ENCODE results near the gene GSG1L.
"Not testable (repeated sequence)": the region's sequence is repeated elsewhere in the genome, so short reads cannot be mapped to it uniquely, and the experiment has no call there.

The GSG1L gene

DNA sequence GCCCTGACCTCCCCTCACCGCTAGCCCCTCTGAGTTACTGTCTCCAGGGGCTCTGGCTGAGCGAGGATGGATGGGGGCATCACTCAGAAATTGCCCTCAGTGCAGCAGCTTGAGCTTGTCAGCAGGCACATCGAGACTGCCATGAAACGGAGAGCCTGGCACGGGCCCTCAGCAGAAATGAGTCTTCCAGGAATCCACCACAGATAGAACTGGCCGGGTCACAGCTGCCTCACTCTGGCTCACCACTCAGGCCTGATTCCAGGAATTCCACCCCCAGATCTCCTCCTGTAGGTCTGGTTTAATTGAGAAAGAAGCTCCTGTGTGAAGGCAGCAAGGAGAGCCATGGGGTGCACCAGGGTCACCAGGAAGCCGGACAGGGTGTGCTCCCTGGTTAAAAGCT, 85.5 kb downstream of the GSG1L start:
- DNase-seq = no peak

DNA sequence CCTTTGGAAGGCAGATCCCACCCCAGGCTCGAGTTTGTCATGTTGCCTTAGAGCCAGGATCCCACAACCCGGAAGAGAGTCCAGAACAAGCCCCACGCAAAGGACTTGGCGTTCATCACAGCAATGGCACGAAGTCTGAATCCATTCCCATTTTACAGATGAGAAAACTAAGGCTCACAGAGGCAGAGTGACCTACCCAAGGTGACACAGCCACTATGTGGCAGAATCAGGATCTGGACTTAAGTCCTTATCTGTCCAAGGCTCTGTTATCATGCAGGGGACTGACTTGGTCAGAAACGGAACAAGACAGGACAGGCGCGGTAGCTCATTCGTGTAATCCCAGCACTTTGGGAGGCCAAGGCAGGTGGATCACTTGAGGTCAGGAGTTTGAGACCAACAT, 86.5 kb downstream of the GSG1L start:
- DNase-seq = no peak

DNA sequence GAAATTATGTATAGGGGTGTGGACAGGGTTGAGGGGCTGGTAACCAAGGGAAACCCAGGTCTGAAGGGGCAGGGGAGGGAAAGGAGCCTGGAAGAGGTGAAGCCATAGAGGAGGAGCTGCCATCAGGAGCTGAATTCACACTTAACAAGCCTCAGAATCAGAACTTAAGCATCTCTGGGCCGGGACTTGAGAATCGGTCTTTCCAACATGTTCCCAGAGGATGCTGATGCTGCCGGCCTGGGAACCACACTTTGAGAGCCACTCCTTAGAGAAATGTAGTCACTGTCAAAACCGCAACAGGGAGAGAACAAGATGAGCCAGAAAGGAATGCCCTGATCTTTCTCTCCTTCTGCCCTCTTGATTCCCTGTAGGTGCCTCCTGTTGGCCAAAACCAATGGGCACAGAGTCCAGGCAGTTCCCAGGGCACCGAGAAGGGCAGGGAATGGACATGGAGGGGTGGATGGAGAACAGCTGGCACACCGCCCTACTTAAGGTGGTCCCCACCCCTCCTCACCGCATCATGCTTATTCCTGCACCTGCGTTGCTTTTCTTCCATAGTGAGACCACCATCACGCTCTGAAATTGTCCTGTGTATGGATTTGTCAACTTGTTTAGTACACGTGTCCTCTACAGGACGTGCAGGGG, 88.5 kb downstream of the GSG1L start:
- no peak for DNase-seq

DNA sequence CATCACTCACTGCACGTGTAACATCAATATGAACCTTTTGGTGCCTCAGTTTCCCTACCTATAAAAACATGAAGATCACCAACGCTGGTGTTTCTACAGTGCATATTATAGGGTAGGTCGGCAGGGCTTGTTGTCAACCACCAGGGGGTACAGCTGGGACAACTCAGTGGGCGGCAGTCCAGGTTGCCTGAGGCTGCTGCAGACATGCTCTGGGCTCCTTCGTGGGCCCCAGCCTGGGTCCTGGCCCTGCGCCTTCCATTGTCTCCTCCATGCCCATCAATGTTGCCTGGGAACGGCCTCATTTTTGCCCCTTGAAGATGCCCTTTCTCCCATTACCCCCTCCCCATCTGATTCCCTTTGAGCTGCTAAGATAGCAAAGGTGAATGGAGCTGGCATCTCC, 89.8 kb downstream of the GSG1L start:
- no peak for DNase-seq

DNA sequence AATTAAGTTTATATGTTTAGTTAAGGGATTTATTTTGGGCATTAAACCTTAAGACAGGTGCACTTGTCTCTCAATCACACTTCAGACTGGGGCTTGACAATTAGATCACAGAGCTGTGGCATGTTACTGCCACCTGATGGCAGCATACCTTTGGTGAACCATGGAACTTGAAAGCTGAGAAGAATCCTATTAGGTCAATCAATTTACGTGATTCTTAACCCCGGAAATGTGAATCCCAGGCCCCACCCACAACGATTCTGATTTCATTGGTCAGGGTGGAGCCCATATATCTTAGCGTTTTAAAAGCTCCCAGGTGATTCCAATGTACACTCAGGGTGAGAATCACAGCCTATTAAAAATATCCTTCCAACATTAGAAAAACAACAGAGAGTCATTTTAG, 91.0 kb downstream of the GSG1L start:
- peak; percentile 22 to 58 for DNase-seq

DNA sequence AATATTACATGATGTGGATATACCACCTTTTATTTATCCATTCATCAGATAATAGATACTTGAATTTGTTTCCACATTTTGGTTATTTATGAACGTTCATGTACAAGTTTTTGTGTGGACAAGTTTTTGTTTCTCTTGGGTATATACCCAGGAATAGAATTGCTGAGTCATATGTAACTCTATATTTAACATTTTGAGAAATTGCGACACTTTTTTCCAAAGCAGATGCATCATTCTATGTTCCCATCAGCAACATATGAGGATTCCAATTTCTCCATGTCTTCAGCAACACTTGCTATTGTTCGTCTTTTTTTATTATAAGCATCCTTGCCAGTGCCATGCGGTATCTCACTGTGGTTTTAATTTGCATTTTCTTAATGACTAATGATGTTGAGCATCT, 93.9 kb downstream of the GSG1L start:
- DNase-seq = no peak

DNA sequence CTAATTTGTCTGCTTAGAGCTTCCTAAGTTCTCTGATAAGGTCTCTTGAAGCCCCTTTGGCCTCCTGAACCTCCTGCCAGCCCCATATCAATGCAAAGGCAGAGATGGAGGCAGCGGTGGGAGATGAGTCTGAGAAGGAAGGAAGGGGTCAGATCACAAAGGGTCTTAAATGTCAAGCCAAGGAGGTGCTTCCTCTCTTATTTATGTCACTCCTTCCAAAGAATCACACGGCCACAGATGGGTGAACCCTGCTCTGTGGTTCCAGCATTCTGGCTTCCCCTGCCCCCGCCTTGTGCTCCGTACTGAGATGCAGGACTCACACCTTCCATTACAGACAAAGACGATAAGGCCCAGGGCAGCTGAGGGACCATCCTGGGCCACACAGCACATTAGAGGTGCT, 96.3 kb downstream of the GSG1L start:
- DNase-seq = no peak

DNA sequence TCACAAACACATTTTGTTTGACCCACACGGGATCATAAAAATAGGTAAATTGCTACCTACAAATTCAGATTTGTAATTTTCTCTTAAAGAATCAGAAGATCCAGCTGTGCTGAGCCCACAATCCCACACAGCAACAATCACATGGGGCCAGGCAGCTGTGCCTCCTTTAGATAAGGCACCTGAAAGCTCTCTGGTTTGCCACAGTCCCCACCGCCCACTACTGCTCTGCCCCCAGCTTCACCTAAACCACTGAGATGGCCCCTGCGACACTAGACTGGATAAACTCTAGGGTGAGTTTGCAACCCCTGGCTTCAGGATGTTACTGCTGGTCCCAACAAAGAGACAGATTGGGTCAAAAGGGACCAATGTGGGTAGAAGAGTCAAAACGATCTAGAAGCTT, 96.8 kb downstream of the GSG1L start:
- no peak for DNase-seq

DNA sequence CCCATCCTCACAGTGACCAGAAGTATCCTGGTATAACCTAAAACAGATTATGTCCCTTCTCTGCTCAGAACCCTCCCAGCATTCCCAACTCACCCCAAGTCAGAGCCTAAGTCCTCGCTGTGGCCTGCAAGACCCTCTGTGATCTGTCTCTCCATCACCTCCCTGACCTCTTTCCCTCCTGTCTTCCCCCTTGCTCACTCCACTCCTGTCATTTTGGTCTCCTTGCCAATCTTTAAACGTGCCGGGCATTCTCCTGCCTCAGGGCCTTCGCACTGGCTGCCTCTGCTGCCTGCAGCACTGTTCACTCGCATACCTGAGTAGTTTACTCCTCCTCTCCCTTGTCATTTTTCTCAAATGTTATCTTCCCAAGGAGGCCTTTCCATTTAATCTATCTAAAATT, 97.7 kb downstream of the GSG1L start:
- DNase-seq = no peak

DNA sequence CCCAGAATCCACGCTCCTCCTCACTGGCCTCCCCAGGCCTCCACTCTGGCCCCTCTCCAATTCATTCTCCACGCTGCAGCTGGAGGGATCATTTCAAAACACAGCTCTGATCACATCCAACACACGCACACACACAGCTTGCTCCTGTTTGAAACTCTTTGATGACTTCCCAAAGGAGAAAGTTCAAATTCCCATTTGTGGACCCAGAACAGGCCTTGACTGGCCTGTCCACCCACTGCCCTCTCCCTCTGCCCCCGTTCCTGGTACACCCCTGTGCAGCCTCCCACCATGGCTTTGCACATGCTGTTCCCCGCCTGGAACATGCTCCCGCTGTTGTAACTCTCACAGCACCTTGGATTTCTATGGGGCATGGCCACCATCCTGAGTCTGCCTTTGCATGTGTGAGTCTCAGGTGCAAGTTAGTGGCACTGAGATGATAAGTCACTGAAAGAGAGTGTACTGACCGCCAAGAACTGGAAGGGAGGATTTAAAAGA, 100.0 kb downstream of the GSG1L start:
- no peak for DNase-seq

DNA sequence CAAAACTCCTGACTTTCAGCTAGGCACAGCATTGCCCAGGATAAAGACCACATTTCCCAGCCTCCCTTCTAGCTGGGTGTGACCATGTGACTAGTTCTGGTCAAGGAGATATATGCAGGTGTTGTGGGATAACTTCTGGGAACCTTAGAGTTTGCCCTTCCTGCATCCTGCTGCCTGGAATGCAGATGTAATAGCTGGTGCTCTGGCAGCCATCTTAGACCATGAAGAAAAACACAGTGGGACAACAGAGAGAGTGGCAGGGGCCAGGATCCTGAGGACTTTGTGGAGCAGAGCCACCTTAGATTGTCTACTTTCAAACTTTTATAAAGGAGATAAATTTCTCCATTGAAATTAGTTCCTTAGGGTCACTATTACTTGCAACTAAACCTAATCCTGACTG, 101.3 kb downstream of the GSG1L start:
- DNase-seq = no peak

DNA sequence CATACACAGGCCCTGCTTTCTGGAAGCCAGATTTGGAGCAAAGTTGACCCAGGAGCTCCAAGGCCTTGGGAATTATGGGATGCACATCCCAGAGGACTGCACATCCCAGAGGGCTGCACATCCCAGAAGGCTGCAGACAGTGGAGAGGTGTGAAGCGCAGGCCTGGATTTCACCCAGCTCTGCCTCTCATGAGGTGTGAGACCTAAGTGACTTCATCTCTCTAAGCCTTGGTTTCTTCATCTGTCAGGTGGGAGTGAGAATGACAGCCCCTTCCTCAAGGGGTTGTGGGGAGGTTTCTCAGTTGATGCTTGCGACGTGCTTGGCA, 102.3 kb downstream of the GSG1L start:
- DNase-seq = no peak

DNA sequence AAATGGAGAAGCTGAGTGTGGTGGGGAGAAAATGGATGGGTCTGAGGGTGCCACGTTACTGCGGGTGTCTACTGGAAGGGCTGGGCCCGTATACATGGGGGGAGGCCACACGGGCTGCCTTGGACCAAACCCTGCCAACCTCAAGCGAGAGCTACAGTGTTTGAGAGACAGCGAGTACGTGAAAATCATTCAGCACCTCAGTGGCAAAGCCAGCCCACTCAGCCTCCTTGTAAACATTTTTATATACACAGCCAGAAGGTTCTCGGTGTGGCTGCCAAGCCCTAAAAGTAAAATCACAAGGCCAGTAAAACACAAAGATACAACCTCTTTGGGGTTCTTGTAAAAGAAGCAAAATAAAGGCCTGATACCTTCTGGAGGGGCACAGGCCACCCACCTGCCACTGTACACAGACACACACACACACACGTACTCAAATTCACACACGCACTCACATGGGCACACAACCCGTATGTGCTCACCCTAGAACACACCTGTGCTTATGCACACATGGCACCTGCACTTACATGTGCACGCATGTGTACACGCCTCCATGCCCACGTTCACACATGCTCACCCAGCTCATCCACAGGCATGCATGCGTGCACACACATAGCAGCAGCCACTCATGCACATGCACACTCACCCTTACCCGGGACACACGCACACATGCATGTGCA, 102.8 kb downstream of the GSG1L start:
- DNase-seq = no peak

DNA sequence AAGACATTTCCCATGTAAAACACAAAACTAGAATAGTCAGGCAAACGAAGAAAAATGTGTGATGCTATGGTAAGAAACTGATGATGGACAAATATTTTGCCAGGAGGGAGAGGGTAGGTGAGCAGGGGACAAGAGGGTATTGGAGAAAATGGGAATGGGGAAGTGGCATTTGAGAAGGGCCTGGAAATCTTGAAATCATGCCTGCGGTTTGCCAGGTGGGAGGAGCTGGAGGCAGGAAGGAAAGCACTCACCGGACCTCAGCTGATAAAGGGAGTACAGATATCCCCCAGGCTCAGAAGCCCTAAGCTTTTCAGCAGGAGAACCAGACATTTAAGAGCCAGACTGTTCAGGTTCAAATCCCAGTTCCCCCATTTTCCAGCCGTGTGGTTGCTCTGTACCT, 103.6 kb downstream of the GSG1L start:
- DNase-seq = no peak

DNA sequence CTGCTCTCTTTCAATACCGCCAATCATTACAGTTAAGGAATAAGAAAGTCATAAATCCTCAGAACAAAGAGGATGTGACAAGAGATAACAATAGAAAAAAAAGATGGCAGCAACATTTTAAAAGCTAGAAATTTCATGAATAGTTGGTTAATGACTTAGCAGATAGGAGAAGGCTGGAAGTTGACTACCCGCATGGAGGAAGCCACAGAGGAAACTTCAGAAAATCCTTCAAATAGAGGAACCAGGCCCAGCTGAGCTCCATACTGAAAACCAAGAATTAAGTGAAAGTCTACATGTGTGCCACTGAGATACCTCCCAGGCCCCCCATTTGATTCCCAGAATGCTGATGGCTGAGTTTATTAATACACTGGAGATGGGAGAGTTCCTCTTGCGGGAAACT, 109.3 kb downstream of the GSG1L start:
- DNase-seq = no peak

DNA sequence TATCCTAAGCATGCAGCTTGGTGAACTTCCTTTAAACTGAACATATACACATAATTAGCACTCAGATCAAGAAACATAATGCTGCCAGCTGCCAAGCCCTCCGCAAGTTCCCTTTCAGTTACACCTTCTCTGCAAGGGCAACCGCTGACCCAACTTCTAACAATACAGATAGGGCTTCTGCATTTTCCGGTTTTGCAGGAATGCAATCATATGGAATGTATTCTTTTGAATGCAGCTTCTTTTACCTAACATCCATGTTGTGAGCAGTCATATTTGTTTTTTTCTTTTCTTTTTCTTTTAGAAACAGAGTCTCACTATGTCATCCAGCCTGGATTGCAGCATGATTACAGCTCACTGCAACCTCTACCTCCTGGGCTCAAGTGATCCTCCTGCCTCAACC, 110.7 kb downstream of the GSG1L start:
- DNase-seq = no peak

DNA sequence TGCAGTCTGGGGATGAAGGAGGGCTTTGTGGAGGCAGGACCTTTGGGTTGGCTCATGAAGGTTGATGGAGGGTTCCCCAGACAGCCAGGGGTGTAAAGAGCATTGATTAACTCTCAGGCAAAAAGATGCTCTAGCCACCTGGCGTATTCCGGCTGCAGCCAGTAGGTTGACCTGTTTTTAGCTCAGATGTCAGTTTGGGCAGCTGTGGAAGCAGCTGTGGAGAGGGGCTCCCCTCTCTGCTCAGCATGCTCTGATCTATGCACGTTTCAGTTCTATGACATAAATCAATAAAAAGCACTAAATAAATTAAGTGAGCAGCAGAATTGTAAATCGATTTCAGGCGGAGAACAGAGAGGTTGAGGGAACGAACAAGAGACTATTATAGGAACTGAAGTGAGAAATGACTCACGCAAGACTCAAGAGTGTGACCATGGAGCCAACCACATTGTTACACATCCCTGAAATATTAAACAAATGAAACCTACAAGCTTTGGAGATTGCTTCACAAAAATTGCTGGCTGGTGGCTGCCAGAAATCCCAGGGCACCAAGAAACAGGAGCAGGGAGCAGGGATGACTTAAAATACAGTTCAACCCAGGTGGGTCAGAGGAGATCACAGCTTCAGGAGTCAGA, 111.9 kb downstream of the GSG1L start:
- no peak for DNase-seq

DNA sequence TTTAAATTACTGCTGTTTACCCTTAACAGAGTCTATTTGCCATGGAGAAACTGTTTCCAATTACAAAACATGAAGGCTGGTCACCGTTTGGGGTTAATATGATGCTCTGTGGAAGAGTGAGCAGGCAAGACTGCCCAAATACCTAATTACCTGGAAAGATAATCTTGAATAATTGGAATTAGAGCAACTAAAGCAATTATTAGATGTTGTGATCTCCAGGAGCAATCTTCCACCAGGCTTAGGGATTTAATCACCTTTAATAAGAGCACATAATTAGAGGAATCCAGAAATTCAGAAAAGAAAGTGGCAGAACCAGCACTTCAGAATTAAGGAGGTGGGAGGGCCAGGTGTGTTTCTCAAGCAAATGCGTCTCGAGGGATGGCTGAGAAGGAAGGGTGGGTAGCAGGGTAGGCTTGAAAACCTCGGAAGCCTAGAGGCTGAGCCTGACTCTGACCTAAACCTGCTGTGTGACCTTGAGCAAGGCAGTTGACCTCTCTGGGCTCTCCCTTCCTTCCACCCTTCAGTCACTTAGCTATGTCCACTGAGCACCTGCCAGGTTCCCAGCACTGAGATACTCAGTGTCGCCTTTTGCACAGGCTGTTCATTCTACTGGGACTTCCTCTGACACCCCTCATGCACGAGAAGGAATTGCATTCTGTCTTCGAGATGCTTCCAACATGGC, 113.2 kb downstream of the GSG1L start:
- DNase-seq = no peak

DNA sequence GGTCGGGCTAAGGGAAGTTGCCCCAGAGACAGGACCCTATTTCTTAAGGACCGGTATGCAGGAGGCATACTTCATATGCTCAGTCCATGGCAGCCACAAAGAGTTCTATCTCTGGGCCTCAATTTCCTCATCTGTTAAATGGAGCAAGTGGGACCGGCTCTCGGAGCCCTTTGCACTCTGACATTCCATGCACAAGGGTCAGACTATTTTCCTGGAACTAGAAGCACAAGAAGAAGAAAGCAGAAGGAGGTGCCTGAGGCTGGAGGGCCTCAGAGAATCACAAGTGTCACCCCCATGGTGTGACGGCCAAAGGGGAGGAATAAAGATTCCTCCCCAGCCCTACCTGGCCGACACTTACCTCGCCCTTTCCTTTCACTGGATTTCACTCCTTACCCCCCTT, 115.8 kb downstream of the GSG1L start:
- no peak for DNase-seq

DNA sequence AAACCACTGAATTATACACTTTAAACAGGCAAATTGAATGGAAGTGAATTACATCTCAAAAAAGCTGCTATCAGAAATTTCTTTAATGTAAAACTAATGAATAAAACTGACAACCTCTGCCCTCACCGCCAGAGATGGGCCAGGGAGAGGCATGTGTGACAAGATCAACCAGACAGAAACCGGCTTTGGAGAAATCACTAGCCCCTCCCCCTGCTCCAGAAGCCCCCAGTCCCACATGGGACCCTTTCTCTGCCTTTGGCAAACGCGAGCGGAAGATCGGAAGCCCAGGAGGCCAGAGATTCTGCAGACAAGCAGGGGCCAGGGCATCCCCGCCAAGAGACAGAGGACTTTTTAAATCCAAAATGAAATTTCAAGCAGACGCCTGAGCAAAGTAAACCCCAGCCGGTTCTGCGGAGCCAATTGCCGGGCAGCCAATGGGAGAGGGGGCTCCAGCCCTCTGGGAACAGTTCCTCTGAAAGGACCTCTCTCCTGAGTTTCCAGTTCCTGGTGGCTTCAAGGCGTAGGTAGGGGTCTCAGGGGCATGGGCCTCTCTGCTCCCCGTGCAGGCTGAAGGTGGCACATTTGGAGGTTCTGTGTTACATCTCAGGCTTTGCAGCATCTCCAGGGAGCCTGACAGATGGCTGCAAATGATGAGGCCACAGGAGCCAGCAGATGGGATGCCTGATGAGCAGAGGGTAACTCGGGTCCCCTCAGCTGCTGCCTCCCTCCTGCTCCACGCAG, 118.1 kb downstream of the GSG1L start:
- DNase-seq = no peak

DNA sequence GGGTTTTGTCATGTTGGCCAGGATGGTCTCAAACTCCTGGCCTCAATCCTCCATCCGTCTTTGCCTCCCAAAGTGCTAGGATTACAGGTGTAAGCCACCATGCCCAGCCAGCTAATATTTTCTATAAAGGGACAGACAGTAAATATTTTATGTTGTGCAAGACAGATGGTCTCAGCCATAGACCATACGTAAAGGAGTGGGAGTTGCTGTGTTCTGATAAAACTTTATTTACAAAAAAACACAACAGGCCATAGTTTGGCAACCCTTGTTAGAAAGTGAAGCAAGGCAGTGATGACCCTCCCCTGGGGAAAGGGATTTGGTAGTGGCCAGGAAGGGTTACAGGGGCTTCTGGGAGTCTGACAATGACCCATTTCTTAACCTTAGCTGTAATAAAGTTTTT, 119.7 kb downstream of the GSG1L start:
- no peak for DNase-seq

DNA sequence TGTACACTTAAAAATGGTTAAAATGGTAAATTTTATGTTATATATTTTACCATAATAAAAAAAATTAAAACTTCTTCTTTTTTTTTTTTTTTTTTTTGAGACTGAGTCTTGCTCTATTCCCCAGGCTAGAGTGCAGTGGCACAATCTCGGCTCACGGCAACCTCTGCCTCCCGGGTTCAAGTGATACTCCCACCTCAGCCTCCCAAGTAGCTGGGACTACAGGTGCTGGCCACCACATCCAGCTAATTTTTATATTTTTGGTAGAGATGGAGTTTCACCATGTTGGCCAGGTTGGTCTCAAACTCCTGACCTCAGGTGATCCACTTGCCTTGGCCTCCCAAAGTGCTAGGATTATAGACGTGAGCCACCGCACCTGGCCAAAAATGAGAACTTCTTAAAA, 121.4 kb downstream of the GSG1L start:
- not testable (repeated sequence) for DNase-seq

DNA sequence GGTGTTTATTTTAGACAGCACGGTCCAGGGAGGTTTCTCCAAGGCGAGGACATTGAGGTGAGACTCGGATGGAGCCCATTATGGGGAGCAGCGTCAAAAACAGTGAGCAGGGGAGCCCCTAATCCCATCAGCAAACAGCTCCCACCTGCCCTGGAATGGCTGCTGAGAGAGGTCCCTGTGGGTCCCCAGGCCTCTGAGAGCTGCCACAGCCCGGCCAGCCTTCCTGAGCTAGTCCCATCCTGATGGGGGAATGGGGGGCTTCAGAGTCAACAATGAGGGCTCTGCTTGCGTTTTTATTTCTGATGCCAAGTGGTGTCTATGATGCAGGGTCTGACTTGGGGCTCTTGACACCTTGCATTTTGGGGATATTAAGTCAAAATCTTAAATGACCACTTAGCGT, 128.4 kb downstream of the GSG1L start:
- DNase-seq = no peak
